Tibial artery (tissue), 4 donors: ENCODE results near the gene RABGGTA.

Experiments
- DNase-seq, 2 donors: peaks; one replicate each; pipeline ENCODE4 v3.0.0-alpha.2; 2019
- H3K27ac ChIP-seq, 2 donors: fragments of 200-600 bp; sonication (generic) in 1 of 2; 1 replicate in 1 of 2; 2 replicates in 1 of 2; pipeline ENCODE4 v1.5.1; 2018 to 2019; ENCODE audit warnings: mild to moderate bottlenecking in 1 of 2
- H3K27me3 ChIP-seq, 2 donors: fragments of 200-600 bp; sonication (generic) in 1 of 2; one replicate each; pipeline versions ENCODE4 v1.5.1 to v1.6.0; 2016 to 2019
- H3K36me3 ChIP-seq, 3 donors: fragments of 200-600 bp; sonication (generic) in 2 of 3; one replicate each; pipeline ENCODE4 v1.5.1; 2016 to 2019; ENCODE audit warnings: mild to moderate bottlenecking in 2 of 3
- H3K4me1 ChIP-seq, 4 donors: fragments of 200-600 bp; sonication (generic) in 2 of 4; 1 replicate in 3 of 4; 2 replicates in 1 of 4; pipeline ENCODE4 v1.5.1; 2016 to 2019
- H3K4me3 ChIP-seq, 2 donors: fragments of 200-600 bp; sonication (generic) in 1 of 2; 1 replicate in 1 of 2; 2 replicates in 1 of 2; pipeline ENCODE4 v1.5.1; 2018 to 2019; ENCODE audit warnings: mild to moderate bottlenecking in 2 of 2
- H3K9me3 ChIP-seq, 3 donors: fragments of 200-600 bp; sonication (generic) in 1 of 3; one replicate each; pipeline ENCODE4 v1.5.1; 2016 to 2019
- intact Hi-C: fragments of 100-400 bp; cut with DNase I; formaldehyde crosslinking; loops from one replicate; pipeline ENCODE4 v1.15.0; 2023; ENCODE audit warnings: low total_unique reads
- TF ChIP-seq, protein P1 (sequence below), 2 experiments: fragments of 200-600 bp in 1 of 2; fragments of 450-650 bp in 1 of 2; IDR thresholded peaks; one replicate each; pipeline ENCODE4 v1.5.1; 2017 to 2019; ENCODE audit warnings: antibody characterized with exemption in 2 of 2, mild to moderate bottlenecking in 1 of 2, moderate library complexity in 1 of 2

Gene RABGGTA

DNA sequence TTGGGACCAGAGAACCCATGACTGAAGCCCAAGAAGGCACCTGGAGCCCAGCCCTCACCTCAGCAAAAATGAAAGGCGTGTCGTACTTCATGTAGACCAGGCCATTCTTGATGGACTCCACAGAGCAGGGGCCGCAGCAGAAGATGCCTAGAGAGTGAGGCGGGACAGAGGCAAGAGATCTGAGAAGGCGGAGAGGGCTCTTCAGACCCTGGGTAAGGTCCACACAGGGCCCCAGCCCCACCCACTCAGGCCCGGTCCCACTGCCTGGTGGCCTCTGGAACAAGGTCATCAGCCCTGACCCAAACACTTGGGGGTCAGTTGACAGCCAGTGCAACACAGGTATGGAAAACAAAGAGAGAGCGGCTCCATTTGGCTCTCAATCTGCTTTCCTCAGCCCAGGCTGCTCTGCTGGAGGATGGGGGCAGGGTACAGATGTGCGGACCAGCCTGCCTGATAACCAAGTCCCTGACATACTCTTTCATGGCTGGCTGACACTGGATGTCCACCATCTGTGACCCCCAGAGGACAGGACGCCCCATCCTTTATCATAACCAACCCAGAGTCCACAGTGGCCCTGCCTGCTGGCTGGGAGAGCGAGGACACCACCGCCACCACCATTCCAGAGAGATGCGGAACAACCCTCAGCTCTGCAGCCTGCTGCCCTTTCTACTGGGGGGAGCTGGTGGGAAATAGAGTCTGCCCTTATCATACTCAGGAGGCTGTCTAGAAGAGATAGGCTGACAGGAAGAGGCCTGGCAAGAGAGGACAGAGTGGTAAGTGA lies 15.3 kb downstream of the RABGGTA start:
- Histone ChIP-seq H3K27me3 (no peaks in the 10 kb centered on the region), H3K36me3 (peaks cover 0 to 24% (median 0%) of the 10 kb centered on the region in 3 donors), H3K9me3 (no peaks in the 10 kb centered on the region), H3K27ac (no peak overlapping the region), H3K4me3 (no peak overlapping the region), H3K4me1 (peaks cover 0 to 13% (median 10%) of the 10 kb centered on the region in 4 donors)
- DNase-seq, result peak in 1 of 2 donors; percentile 47
- TF ChIP-seq, protein P1, sequence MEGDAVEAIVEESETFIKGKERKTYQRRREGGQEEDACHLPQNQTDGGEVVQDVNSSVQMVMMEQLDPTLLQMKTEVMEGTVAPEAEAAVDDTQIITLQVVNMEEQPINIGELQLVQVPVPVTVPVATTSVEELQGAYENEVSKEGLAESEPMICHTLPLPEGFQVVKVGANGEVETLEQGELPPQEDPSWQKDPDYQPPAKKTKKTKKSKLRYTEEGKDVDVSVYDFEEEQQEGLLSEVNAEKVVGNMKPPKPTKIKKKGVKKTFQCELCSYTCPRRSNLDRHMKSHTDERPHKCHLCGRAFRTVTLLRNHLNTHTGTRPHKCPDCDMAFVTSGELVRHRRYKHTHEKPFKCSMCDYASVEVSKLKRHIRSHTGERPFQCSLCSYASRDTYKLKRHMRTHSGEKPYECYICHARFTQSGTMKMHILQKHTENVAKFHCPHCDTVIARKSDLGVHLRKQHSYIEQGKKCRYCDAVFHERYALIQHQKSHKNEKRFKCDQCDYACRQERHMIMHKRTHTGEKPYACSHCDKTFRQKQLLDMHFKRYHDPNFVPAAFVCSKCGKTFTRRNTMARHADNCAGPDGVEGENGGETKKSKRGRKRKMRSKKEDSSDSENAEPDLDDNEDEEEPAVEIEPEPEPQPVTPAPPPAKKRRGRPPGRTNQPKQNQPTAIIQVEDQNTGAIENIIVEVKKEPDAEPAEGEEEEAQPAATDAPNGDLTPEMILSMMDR (IDR thresholded peaks at IDR 0.05), result no peak
- intact Hi-C loops, result no loop called here

DNA sequence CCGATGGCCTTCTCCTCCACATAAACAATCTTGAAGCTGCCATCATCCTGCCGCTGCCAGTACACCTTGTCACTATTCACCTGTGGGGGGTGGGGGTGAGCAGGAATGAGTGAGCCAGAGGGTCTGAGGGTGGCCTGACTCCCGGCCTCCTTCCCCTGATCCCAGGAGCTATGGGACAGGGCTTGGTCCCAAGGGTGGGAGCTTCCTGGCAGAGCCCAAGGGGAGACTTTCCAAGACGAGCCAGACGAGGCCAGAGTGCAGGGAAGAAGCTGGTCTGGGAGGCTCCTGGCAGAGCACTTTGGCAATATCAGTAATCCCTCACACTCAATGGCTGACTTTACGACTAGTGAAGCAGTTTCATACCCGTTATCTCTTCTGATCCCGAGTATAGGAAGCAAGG lies 16.0 kb downstream of the RABGGTA start:
- TF ChIP-seq, protein P1 (IDR thresholded peaks at IDR 0.05), result no peak
- no peaks in the 10 kb centered on the region for H3K27me3 ChIP-seq
- H3K4me3 ChIP-seq, result no peak overlapping the region
- no peaks in the 10 kb centered on the region for H3K9me3 ChIP-seq
- H3K4me1 ChIP-seq, result peaks cover 0 to 13% (median 10%) of the 10 kb centered on the region in 4 donors
- DNase-seq, result peak in 1 of 2 donors; percentile 42
- no peak overlapping the region for H3K27ac ChIP-seq
- peaks cover 0 to 24% (median 0%) of the 10 kb centered on the region in 3 donors for H3K36me3 ChIP-seq
- intact Hi-C loops, result no loop called here

DNA sequence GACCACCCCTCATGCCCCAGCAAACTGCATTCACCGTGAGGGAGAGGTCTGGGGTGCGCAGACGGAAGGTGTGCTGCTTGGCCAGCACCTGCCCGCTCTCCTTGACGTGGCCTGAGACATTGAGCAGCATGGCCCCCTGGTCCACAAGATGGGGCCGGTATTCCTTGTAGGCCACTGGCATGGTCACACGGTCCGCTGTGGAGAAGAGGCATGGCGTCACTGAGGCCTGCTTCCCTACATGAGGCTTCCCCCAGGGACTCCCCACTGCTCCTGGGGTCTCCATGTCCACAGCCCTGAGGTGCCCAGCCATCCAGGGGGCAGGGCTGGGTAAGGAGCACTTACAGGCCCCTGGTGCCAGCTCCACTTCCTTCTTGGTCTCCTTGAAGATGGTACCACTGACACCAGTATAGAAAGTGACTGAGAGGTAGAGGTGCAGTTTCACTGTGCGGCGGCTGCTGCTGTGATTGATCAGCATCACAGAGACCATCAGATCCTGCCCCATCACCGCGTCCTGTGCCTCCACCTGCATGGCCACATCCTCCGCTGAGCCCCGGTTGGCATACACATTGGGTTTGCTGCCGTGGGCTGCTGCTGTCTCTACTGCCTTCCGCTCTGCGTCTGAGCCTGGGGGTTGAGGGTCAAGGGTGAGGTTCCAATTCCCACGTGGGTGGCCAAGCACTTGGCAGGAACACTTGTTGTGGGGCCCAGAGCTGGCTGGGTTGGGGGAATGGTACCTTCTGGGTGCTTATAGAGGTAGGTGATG lies 16.6 kb downstream of the RABGGTA start:
- Histone ChIP-seq H3K27me3 (no peaks in the 10 kb centered on the region), H3K9me3 (no peaks in the 10 kb centered on the region), H3K36me3 (peaks cover 0 to 24% (median 0%) of the 10 kb centered on the region in 3 donors), H3K4me1 (peaks cover 0 to 13% (median 10%) of the 10 kb centered on the region in 4 donors), H3K27ac (no peak overlapping the region), H3K4me3 (no peak overlapping the region)
- TF ChIP-seq, protein P1 (IDR thresholded peaks at IDR 0.05), result no peak
- peak in 1 of 2 donors; percentile 53 for DNase-seq
- intact Hi-C loops, result no loop called here

DNA sequence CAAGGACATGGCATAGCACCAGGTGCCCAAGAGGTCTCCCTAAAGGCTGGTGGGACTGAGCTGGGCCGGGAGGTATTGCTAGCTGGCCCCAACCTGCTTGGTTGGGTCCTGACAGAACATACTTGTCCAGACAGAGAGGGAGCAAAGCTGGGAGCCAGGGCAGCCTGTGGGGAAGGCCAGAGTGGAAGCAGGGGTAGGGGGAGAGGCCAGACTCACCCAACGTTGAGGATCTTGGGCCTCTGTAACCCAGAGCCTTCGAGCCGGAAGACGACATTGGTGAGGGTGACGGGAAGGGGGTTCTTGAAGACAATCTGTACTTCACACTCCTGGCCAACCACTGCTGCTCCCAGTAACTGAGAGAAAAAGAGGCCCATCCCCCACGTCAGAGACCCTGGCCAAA lies 17.5 kb downstream of the RABGGTA start:
- Histone ChIP-seq H3K4me3 (no peak overlapping the region), H3K4me1 (peaks cover 0 to 4% (median 3%) of the 10 kb centered on the region in 4 donors), H3K9me3 (no peaks in the 10 kb centered on the region), H3K27me3 (no peaks in the 10 kb centered on the region), H3K36me3 (peaks cover 0 to 28% (median 0%) of the 10 kb centered on the region in 3 donors), H3K27ac (no peak overlapping the region)
- intact Hi-C loops, result no loop called here
- TF ChIP-seq, protein P1 (IDR thresholded peaks at IDR 0.05), result no peak
- peak in 1 of 2 donors; percentile 41 for DNase-seq

DNA sequence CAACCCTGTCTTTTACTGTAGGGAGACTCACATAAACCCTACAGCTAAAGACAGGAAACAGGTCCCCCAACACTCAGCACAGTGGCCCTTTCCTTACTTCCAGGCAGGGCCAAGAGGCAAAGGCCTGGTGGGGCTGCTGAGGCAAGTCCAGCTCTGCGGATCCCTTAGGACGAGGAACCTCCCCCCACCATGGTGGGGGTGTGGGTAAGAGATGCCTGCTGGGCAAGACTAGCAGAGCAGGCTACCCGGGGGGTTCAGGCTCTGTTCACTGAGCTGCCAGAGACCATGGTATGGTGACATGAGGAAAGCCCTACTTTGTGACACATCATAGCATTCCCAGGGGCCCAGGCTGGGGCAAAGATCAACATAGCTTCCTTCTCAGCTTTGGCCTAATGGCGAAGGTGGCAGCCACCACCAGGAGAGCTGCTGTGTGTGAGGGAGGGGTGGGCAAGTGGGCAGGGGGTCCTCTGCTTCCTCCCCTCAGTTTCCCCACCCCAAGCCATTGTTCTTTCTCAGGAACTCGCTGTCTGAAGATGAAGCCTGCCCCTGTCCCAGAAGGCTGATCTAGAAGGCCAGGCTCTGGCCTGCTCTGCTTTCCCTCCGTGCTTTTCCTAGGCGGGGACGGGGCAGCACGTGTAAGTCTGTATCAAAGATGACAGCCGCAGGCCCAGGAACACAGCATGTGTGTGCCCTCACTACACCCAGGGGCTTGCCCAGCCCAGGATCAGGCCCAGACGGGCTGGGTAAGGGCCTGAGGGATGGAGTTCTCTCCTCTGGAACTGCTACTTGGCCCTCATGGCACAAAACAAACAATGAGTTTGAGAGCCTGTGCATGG lies 18.9 kb downstream of the RABGGTA start:
- DNase-seq, result peak in 1 of 2 donors; percentile 51
- Histone ChIP-seq H3K27ac (no peak overlapping the region), H3K4me1 (no peaks in the 10 kb centered on the region), H3K9me3 (no peaks in the 10 kb centered on the region), H3K27me3 (no peaks in the 10 kb centered on the region), H3K36me3 (peaks cover 0 to 28% (median 0%) of the 10 kb centered on the region in 3 donors), H3K4me3 (no peak overlapping the region)
- intact Hi-C loops, result no loop called here
- TF ChIP-seq, protein P1 (IDR thresholded peaks at IDR 0.05), result no peak
